ENCODE measurements around the gene TESK2.
A peak's percentile ranks its signal among the peaks of the same experiment; 100 is the strongest.

TESK2 gene

DNA sequence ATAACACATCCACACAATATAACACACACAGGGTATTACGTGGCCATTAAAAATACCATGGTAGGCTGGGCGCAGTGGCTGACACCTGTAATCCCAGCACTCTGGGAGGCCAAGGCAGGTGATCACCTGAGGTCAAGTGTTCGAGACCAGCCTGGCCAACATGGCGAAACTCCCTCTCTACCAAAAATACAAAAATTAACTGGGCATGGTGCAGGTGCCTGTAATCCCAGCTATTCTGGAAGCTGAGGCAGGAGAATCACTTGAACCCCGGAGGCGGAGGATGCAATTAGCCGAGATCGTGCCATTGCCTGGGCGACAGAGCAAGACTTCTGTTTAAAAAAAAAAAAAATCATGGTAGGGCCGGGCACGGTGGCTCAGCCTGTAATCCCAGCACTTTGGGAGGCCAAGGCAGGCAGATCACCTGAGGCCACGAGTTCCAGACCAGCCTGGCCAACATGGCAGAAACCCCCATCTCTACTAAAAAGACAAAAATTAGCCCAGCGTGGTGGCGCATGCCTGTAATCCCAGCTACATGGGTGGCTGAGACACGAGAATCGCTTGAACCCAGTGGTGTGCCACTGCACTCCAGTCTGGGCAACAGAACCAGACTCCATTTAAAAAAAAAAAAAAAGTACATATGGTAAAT lies 188.3 kb downstream of the TESK2 start:
- DNase-seq = no peak

DNA sequence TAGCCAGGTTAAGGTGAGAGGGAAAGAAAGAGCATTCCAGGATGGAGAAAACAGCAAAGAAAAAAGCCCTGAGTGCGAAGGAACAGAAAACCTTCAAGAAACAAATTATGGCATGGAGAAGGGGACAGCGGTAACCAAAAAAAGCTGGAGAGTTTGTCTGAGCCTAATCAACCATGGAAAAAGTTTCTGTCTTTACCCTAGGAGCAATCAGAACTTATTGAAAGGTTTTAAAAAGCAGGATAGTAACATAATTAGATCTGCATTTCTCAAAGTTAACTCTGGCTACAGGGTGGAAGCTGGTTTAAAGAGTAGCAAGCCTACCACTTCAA lies 190.3 kb downstream of the TESK2 start:
- DNase-seq = no peak

DNA sequence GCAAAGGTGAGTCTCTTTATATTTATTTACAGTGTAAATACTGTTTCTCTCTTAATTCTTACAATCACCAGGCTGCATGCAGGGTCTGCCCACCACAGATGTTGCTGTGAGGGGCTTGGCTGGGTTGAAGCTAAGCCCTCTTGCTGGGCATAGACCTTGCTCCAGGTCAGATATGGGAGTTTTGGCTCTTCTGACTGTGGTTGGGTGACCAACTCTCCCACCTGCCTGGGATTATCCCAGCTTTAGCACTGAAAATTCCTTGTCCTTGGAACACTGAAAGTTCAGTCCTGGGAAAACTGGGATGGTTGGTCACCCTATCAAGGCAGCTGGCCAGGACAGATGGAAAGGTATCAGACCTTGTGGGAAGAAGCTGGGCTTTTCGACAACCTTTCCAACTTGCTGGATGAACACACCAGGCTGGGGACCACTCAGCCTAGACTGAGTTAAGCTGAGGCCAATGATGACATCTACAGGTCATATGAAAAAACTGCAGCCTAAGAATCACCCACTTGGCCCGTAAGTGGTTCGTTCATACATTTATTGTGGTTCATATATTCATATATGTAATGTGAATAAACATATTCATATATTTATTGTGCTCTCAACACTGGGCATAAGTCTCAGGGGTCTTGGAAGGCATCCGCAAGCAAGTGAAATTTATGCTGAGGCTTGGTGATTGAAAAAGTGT lies 190.8 kb downstream of the TESK2 start:
- DNase-seq = peak; percentile 19

DNA sequence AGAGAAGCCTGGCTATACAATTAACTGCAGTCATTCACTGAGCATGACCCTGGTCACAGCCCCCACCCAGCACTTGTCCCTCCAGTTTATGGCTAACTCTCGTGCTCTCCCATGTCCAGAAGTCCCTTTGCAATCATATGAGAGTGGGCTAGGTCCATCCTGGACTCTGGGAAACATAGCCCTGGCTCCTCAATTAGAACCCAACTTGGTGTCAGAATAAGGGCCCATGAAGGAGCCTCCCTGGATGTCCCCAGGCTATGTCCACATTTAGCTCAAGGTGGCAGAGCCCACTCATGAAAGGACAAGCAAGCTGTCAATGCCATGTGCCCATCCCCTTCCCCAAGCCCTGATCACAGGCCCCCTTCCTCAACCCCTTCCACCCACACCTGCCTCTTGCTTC lies 191.7 kb downstream of the TESK2 start:
- no peak for DNase-seq

DNA sequence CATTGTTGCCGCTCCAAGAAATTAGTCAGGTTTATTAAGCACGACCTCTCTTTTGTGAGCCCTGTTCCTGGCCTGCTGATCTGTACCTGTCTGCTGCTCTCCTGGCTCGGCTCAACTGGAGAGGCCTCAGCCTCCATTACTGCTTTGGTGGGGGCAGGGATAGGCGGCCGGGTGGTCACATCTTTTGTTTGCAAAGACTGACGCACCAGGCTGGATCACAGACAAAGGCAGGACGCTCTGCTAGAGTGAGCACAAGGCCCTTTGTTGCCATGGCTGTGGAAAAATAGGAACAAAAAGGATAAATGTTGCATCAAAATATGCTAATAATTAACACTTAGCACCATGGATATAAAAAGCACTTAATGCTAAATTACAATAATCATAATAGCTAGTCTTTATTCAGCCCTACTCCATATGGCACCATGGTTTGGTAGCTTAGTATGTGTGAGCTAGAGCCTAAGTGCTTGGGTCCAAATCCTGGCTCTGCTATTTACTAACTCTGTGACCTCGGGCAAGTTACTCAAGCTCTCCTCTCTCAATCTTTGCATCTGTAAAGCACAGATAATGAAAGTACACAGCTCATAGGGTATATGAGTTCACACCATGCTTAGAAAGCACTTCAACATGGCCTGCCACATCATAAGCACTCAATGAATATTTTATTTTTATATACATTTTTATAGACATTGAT lies 193.2 kb downstream of the TESK2 start:
- no peak for DNase-seq
